Activated naive CD4-positive, alpha-beta T cell treated with anti-CD3 and anti-CD28 coated beads, Interleukin-2, amount 10 ng/mL, durations not matched to agents 7 days and 5 days (primary cell): ENCODE results near the gene PDE6A.

Source experiments
- CTCF ChIA-PET: fragments of 350-600 bp; sonication (Branson Sonifier 250); formaldehyde crosslinking; loops from one replicate; lab custom pipeline; 2021; ENCODE audit warnings: antibody characterized with exemption; lab: Charles Lee
- DNase-seq: peaks from one replicate; pipeline ENCODE4 v3.0.0-alpha.2; 2020
- H3K27ac Mint-ChIP-seq: one replicate; pipeline ENCODE4 v1.8.0; 2021; ENCODE audit warnings: mild to moderate bottlenecking, moderate library complexity, mixed read lengths
- H3K27me3 Mint-ChIP-seq: one replicate; pipeline ENCODE4 v1.8.0; 2021; ENCODE audit warnings: mild to moderate bottlenecking, mixed read lengths
- H3K36me3 Mint-ChIP-seq: one replicate; pipeline ENCODE4 v1.8.0; 2021; ENCODE audit warnings: mixed read lengths
- H3K4me1 Mint-ChIP-seq: one replicate; pipeline ENCODE4 v1.8.0; 2021; ENCODE audit warnings: mixed read lengths
- H3K4me3 Mint-ChIP-seq: one replicate; pipeline ENCODE4 v1.8.0; 2021; ENCODE audit warnings: mild to moderate bottlenecking, moderate library complexity, mixed read lengths
- H3K9me3 Mint-ChIP-seq: one replicate; pipeline ENCODE4 v1.8.0; 2021; ENCODE audit warnings: mixed read lengths

PDE6A gene

DNA sequence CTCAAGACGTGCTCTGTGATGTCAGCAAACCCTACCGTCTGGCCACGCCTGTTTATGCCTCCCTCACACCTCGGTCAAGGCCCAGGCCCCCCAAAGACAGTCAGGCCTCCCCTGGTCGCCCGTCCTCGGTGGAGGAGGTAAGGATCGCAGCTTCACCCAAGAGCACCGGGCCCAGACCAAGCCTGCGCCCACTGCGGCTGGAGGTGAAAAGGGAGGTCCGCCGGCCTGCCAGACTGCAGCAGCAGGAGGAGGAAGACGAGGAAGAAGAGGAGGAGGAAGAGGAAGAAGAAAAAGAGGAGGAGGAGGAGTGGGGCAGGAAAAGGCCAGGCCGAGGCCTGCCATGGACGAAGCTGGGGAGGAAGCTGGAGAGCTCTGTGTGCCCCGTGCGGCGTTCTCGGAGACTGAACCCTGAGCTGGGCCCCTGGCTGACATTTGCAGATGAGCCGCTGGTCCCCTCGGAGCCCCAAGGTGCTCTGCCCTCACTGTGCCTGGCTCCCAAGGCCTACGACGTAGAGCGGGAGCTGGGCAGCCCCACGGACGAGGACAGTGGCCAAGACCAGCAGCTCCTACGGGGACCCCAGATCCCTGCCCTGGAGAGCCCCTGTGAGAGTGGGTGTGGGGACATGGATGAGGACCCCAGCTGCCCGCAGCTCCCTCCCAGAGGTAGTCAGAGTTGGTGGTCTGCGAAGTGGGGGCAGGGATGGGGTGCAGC lies 111.3 kb downstream of the PDE6A start:
- DNase-seq: no peak
- no peak overlapping the region for H3K4me3 Mint-ChIP-seq

DNA sequence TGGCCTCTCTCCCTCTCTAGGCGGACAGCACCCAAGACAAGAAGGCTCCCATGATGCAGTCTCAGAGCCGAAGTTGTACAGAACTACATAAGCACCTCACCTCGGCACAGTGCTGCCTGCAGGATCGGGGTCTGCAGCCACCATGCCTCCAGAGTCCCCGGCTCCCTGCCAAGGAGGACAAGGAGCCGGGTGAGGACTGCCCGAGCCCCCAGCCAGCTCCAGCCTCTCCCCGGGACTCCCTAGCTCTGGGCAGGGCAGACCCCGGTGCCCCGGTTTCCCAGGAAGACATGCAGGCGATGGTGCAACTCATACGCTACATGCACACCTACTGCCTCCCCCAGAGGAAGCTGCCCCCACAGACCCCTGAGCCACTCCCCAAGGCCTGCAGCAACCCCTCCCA lies 112.0 kb downstream of the PDE6A start:
- Mint-ChIP-seq H3K4me1 (peaks cover 2% of the 10 kb centered on the region), H3K27me3 (no peaks in the 10 kb centered on the region), H3K27ac (no peak overlapping the region), H3K4me3 (no peak overlapping the region), H3K9me3 (no peaks in the 10 kb centered on the region), H3K36me3 (peaks cover 6% of the 10 kb centered on the region)
- no peak for DNase-seq
- CTCF ChIA-PET: interaction anchor here (0.9 to 14.9 kb wide), 10 partner anchors 10 to 290 kb away, joined by 3 to 219 read pairs (median 8); partner anchors contain the start of genes HMGXB3, SLC26A2 and TIGD6

More for the DNA sequence above, 111.3 kb downstream of the PDE6A start:
- Mint-ChIP-seq H3K27me3 (no peaks in the 10 kb centered on the region), H3K36me3 (peaks cover 6% of the 10 kb centered on the region), H3K27ac (no peak overlapping the region), H3K9me3 (no peaks in the 10 kb centered on the region), H3K4me1 (peaks cover 2% of the 10 kb centered on the region)
- CTCF ChIA-PET: interaction anchor here (0.8 to 14.9 kb wide), 27 partner anchors 8 to 518 kb away, joined by 3 to 219 read pairs (median 5); partner anchors contain the start of genes HMGXB3, SLC26A2 and TIGD6

DNA sequence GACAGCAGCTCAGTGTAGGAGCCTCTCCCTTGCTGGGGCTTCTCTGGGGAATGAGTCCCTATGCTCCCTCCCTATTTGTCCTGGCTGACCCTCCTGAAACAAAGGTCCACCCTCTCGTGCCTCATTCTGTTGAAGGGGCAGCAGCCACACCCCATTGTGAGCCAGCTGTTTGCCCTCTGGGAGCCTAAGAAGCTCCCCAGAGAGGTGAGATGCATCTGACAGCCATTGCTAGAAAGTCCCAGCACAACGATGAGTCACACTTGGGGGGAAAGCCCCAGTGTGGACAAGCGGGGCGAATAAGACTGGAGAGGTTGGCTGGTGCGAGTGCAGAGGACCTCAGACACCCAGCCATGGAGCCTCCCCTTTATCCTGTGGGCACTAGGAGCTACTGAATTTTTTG lies 113.1 kb downstream of the PDE6A start:
- CTCF ChIA-PET: interaction anchor here (0.6 to 14.9 kb wide), 11 partner anchors 6 to 203 kb away, joined by 3 to 219 read pairs (median 28); partner anchors contain the start of gene SLC26A2
- Mint-ChIP-seq H3K4me3 (no peak overlapping the region), H3K27ac (no peak overlapping the region), H3K9me3 (no peaks in the 10 kb centered on the region), H3K4me1 (peaks cover 2% of the 10 kb centered on the region), H3K36me3 (peaks cover 6% of the 10 kb centered on the region), H3K27me3 (no peaks in the 10 kb centered on the region)
- DNase-seq: no peak

DNA sequence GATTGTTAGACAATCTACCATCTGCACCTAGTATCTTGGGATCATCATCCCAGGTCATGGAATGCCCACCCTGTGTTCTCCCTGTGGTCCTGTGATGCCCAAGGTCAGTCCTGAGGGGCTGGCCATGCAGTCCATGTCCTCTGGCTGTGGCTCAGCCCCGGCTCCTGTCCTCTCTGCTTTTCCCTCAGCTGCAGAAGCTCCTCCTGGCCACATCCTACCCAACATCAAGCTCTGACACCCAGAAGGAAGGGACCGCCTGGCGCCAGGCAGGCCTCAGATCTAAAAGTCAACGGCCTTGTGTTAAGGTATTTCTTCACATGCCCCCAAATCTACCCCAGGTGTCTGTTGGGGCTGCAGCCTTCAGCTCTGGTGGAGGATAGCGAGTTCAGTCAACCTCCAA lies 114.0 kb downstream of the PDE6A start:
- Mint-ChIP-seq H3K4me3 (no peak overlapping the region), H3K9me3 (no peaks in the 10 kb centered on the region), H3K27ac (no peak overlapping the region), H3K4me1 (peaks cover 2% of the 10 kb centered on the region), H3K36me3 (peaks cover 6% of the 10 kb centered on the region), H3K27me3 (no peaks in the 10 kb centered on the region)
- no peak for DNase-seq
- CTCF ChIA-PET: interaction anchor here (1.0 to 14.9 kb wide), 10 partner anchors 7 to 191 kb away, joined by 3 to 219 read pairs (median 48); partner anchors contain the start of gene SLC26A2

DNA sequence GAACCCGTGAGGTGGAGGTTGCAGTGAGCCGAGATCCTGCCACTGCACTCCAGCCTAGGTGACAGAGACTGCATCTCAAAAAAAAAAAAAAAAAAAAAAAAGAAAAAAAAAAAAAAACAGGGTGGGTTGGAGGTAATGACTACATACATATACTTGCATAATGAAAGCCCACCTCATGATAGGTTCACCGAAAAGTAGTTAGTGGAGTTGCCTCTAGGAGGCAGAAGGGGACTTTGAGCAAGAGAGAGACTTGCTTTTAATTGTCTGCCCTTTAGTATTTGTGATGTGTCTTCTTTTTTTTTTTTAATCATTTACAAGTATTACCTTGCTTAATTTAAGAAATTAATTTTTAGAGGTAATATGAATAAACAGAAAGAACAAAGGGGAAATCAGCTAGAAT lies 114.6 kb downstream of the PDE6A start:
- H3K27me3 Mint-ChIP-seq: no peaks in the 10 kb centered on the region
- no peak overlapping the region for H3K4me3 Mint-ChIP-seq
- no peak for DNase-seq
- H3K27ac Mint-ChIP-seq: no peak overlapping the region
- peaks cover 1% of the 10 kb centered on the region for H3K36me3 Mint-ChIP-seq
- CTCF ChIA-PET: interaction anchor here (1.0 to 14.9 kb wide), 8 partner anchors 8 to 190 kb away, joined by 4 to 219 read pairs (median 124); partner anchors contain the start of gene SLC26A2
- no peaks in the 10 kb centered on the region for H3K9me3 Mint-ChIP-seq
- peaks cover 2% of the 10 kb centered on the region for H3K4me1 Mint-ChIP-seq

DNA sequence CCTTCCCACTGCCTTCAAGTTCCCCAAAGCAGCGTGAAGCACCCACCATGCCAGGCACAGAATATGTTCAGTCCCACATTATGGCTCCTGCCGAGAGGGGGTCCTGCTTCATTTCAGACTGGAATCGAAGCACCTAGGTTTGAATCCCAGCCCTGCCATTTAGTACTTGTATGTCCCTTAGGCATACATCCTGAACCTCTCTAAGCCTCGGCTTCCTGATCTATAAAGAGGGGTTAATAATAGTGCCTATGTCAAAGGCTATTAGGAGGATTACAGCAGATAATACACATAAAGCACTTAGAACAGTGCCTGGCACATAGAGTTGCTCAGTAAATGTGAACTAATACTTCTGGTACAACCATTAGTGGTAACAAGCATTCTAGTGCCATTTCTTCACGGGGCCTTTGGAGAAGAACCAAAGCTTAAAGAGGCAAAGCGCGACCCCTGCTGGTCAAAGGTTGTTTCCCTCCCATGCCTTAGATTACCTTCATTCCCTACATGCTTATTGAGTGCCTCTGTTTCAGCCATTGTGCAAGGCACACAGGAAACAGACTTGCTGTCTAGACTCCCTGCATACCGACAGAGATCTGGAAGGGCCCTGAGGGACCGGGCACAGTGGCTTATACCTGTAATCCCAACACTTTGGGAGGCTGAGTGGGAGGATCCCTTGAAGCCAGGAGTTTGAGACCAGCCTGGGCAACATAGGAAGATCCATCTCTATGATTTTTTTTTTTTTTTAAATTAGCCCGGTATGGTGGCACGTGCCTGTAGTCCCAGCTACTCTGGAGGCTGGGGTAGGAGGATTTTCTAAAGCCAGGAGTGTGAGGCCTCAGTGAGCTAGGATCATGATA lies 116.2 kb downstream of the PDE6A start:
- Mint-ChIP-seq H3K27me3 (no peaks in the 10 kb centered on the region), H3K9me3 (no peaks in the 10 kb centered on the region), H3K36me3 (no peaks in the 10 kb centered on the region), H3K27ac (no peak overlapping the region), H3K4me1 (peaks cover 2% of the 10 kb centered on the region), H3K4me3 (no peak overlapping the region)
- peak; percentile 90 for DNase-seq
- CTCF ChIA-PET: interaction anchor here (0.6 to 14.9 kb wide), 17 partner anchors 10 to 441 kb away, joined by 3 to 219 read pairs (median 5); partner anchors contain the start of gene SLC26A2

DNA sequence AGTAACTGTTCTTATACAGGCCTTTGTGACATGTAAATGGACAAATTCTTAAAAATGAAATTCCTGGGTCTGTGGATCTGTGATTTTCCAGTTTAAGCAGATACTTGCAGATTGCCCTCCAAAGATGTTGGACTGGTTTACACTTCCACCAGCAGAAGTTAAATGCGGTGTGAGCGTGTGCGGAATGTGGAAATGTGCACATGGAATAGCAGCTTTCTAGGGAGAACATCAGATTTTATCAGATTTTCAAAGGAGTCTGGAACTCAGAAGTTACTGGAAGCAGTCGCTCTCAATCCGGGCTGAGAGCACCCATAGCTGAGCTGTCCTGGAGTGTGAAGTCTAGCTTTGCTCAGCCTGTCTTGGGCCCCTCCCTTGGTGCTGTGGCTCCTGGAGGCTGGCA lies 117.0 kb downstream of the PDE6A start:
- H3K36me3 Mint-ChIP-seq: no peaks in the 10 kb centered on the region
- CTCF ChIA-PET: interaction anchor here (0.7 to 14.9 kb wide), 17 partner anchors 10 to 219 kb away, joined by 3 to 219 read pairs (median 4); partner anchors contain the start of gene SLC26A2
- H3K27ac Mint-ChIP-seq: no peak overlapping the region
- H3K27me3 Mint-ChIP-seq: no peaks in the 10 kb centered on the region
- no peak overlapping the region for H3K4me3 Mint-ChIP-seq
- DNase-seq: no peak
- H3K4me1 Mint-ChIP-seq: peaks cover 2% of the 10 kb centered on the region
- no peaks in the 10 kb centered on the region for H3K9me3 Mint-ChIP-seq

DNA sequence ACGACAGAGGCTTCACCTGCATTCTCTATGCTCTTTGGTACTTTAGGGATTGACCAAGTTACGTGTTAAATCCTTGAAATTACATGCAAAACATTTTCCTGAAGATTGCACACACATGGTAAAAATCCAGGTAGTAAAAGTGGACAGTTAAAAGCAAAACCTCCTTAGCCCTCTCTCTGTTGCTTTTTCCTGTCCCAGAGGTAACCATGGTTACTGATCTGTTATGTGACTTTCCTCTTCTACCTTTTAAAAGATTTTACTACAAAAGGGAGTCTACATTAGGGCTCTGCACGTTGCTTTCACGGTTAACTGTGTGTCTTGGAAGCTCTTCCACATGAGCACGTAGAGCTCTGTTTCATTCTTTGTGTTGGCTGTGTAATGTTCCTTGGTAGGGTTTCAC lies 117.5 kb downstream of the PDE6A start:
- CTCF ChIA-PET: interaction anchor here (0.7 to 14.9 kb wide), 12 partner anchors 11 to 188 kb away, joined by 3 to 219 read pairs (median 14); partner anchors contain the start of gene SLC26A2
- no peaks in the 10 kb centered on the region for H3K36me3 Mint-ChIP-seq

DNA sequence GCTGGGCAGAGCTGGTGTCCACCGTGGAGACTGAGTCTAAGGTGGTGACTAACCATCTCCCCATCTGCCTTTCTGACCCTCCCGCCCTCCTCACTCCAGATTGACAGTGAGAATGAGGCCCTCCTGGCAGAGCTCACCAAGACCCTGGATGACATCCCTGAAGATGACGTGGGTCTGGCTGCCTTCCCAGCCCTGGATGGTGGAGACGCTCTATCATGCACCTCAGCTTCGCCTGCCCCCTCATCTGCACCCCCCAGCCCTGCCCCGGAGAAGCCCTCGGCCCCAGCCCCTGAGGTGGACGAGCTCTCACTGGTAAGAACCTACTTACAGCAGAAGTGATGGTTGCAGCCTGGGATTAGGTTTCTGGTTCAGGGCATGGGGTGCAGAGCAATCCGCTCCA lies 118.0 kb downstream of the PDE6A start:
- CTCF ChIA-PET: interaction anchor here (0.9 to 14.9 kb wide), 10 partner anchors 9 to 187 kb away, joined by 3 to 212 read pairs (median 14); partner anchors contain the start of gene SLC26A2
- H3K27me3 Mint-ChIP-seq: no peaks in the 10 kb centered on the region
- peaks cover 2% of the 10 kb centered on the region for H3K4me1 Mint-ChIP-seq
- no peak overlapping the region for H3K27ac Mint-ChIP-seq
- no peaks in the 10 kb centered on the region for H3K36me3 Mint-ChIP-seq
- H3K4me3 Mint-ChIP-seq: no peak overlapping the region
- no peaks in the 10 kb centered on the region for H3K9me3 Mint-ChIP-seq
- no peak for DNase-seq

More for the DNA sequence above, 117.5 kb downstream of the PDE6A start:
- H3K4me3 Mint-ChIP-seq: no peak overlapping the region
- H3K27me3 Mint-ChIP-seq: no peaks in the 10 kb centered on the region
- no peak for DNase-seq
- no peak overlapping the region for H3K27ac Mint-ChIP-seq
- peaks cover 2% of the 10 kb centered on the region for H3K4me1 Mint-ChIP-seq
- no peaks in the 10 kb centered on the region for H3K9me3 Mint-ChIP-seq

DNA sequence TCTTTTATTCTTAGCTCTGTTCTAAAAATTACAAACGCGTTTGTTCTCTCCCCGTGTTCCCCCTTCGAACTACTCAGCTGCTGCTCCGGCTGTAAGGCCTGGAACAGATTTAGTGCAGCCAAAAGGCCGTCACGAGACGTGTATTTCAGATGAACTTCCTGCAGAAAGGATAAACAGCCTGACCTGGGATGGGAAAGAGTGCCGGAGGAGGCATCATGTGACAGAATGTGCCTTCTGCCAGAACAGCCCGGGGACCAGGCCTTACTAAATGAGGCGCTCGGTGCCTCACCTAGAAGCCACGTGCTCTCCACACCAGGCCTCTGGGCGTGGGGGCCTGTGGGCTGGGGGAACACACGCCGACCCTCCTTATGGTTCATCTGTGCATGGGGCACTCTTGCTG lies 119.7 kb downstream of the PDE6A start:
- CTCF ChIA-PET: interaction anchor here (2.8 to 14.9 kb wide), 2 partner anchors 157 to 185 kb away, joined by 13 to 212 read pairs; no protein-coding TSS in a partner anchor
- Mint-ChIP-seq H3K27ac (no peak overlapping the region), H3K9me3 (no peaks in the 10 kb centered on the region), H3K4me1 (peaks cover 2% of the 10 kb centered on the region), H3K4me3 (no peak overlapping the region), H3K27me3 (no peaks in the 10 kb centered on the region), H3K36me3 (no peaks in the 10 kb centered on the region)
- DNase-seq: no peak

DNA sequence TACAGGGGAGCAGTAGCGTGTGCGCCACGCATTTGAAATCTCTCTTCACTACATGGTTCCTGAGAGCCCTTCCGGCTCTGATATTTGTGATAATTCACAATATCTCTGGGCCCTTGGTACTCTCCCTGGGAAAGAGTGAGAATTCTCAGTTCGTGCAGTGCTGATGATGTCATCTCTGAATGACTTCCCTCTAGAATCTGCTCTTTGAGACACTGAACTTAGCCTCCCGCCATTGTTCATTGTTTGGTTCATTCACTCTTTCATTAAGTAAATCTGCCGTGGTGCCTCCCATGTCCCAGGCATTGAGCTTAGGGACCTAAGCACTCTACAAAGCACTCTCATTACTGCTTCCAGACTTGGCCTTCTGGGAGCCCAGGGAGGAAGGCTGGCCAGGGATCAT lies 120.5 kb downstream of the PDE6A start:
- H3K27me3 Mint-ChIP-seq: no peaks in the 10 kb centered on the region
- no peaks in the 10 kb centered on the region for H3K9me3 Mint-ChIP-seq
- CTCF ChIA-PET: interaction anchor here (1.6 to 14.9 kb wide), 3 partner anchors 156 to 185 kb away, joined by 7 to 212 read pairs (median 13); no protein-coding TSS in a partner anchor
- H3K4me1 Mint-ChIP-seq: peaks cover 2% of the 10 kb centered on the region
- H3K27ac Mint-ChIP-seq: no peak overlapping the region
- no peak for DNase-seq
- H3K36me3 Mint-ChIP-seq: no peaks in the 10 kb centered on the region
- H3K4me3 Mint-ChIP-seq: no peak overlapping the region

DNA sequence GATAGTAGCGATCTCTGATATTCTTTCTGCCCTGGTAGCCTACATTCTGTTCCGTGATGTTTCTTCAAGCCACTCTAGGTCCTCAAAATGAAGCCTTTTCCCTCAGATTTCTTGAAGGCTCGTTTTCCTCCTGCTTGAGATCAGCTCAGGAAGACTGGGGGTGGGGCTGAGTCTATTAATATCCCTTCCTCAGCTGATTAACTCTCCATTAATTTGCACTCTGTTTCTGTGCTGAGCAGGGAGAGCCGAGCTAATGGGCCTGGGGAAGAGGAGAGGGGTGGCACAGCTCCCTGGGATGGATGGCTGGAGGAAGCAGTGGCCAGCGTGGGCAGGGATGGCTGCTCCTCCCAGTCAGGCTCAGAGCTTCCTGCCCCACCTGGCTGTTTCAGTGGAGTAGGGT lies 121.2 kb downstream of the PDE6A start:
- DNase-seq: no peak
- CTCF ChIA-PET: interaction anchor here (1.6 to 14.9 kb wide), 5 partner anchors 8 to 184 kb away, joined by 7 to 212 read pairs (median 11); no protein-coding TSS in a partner anchor
- H3K4me3 Mint-ChIP-seq: no peak overlapping the region
- H3K27me3 Mint-ChIP-seq: no peaks in the 10 kb centered on the region
- H3K27ac Mint-ChIP-seq: no peak overlapping the region
- H3K9me3 Mint-ChIP-seq: no peaks in the 10 kb centered on the region
- H3K36me3 Mint-ChIP-seq: no peaks in the 10 kb centered on the region
- H3K4me1 Mint-ChIP-seq: no peaks in the 10 kb centered on the region

DNA sequence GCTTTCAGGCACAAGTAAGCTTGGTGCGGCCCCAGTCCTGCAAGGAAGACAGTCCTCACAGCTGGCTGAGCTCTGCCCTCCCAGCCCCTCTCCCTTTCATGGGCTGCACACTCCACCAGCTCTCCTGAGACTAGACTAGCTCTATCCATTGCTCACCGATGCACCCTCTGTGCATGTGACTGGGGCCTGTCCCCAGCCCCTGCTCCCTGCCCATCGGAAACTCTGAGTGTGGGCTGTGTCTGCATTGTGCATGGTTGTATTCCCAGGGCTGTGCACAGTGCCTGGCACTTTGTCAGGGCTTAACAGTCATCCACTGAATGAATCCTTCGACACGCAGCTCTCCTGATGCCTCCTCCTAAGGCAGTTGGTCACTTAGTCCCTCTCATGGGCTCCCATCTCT lies 122.3 kb downstream of the PDE6A start:
- H3K27ac Mint-ChIP-seq: no peak overlapping the region

More for the DNA sequence above, 122.3 kb downstream of the PDE6A start:
- H3K4me3 Mint-ChIP-seq: no peak overlapping the region
- no peaks in the 10 kb centered on the region for H3K36me3 Mint-ChIP-seq
- no peaks in the 10 kb centered on the region for H3K27me3 Mint-ChIP-seq
- H3K9me3 Mint-ChIP-seq: no peaks in the 10 kb centered on the region
- DNase-seq: no peak
- H3K4me1 Mint-ChIP-seq: no peaks in the 10 kb centered on the region
- CTCF ChIA-PET: interaction anchor here (1.5 to 14.9 kb wide), 7 partner anchors 9 to 183 kb away, joined by 4 to 212 read pairs (median 8); no protein-coding TSS in a partner anchor
